RKO (cell line): ENCODE data around the gene CBX5.
A peak's percentile ranks its signal among the peaks of the same experiment; 100 is the strongest.
"Not testable (repeated sequence)": the region's sequence is repeated elsewhere in the genome, so short reads cannot be mapped to it uniquely, and the experiment has no call there.

ENCODE experiments used
- DNase-seq: peaks from one replicate; pipeline ENCODE4 v3.0.0-alpha.2; 2016; ENCODE audit warnings: low spot score

CBX5 gene

DNA sequence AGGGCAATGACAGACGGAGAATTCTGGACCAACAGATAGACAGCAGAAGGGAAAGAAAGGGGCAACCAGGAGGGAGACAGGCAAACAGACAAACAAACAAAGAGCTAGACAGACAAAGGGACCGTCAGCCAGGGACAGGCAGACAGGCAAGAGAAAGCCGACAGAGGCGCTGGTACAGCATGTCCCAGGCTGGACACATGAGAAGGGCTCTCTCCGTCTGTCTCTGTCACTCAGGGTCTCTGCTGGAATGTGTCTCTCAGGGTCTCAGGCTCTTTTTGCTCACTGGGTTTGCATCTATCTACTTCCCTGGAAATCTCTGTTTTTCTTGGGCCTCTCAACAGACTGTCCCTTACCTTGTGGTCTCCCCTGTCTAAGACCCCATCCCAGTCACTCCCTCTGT lies 82.9 kb downstream of the CBX5 start:
- DNase-seq = no peak

- DNase-seq = no peak
Observed at GRCh38 chr12:54196396-54196795, 83.5 kb downstream of the CBX5 start.

DNA sequence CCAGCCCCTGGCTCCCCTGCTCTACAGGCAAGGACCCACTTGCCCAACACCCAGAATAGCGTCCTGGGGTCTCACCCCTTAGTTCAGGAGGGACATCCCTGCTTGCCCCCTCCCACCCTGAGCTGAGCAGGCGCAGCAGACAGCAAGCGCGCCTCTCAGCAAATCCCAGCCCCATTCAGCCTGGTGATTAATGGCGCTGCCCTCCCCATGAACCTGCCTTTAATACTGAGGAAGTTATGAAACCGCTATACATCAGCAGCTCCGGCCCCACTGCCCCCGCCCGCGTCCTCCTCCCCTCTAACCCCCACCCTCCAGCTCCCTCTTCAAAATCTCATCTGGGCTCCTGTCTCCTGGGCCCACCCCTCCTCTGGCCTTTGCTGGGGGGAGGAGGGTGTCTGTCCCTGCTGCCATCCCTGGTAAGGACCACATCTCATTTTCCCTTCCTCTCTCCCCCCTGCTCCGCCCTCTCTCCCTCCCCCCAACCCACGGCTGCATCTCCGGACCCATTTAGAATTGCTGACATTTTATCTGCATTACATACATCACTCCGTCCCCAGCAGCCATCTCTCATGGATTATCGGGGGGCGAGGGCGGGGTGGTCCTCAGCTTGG lies 84.1 kb downstream of the CBX5 start:
- peak; percentile 20 for DNase-seq

- DNase-seq = no peak
Observed at GRCh38 chr12:54195080-54195736, 84.7 kb downstream of the CBX5 start.

GRCh38 chr12:54194611-54195010 lies 85.3 kb downstream of the CBX5 start:
- not testable (repeated sequence) for DNase-seq

DNA sequence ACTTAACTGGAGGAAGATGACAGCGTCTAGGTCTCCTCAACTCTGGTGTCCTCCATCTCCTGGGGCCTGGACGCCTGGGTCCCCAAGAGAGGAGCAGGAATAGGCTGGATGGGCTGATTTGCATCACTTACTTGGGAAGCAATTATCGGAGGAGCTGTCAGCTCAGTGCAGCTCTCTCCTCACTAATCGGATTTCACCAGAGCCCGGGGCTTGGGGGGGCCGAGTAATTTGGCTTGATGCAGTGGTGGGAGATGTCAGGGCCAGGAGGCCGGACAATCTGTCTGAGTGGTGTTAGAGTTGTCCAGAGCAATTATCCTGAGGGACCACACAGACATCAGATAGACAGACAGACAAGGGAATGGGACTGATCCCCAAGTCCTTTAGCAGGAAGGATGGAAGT lies 86.5 kb downstream of the CBX5 start:
- no peak for DNase-seq

- DNase-seq = peak; percentile 87
Observed at GRCh38 chr12:54191550-54192022, 88.3 kb downstream of the CBX5 start.

- no peak for DNase-seq
Observed at GRCh38 chr12:54191126-54191525, 88.8 kb downstream of the CBX5 start.

- no peak for DNase-seq
Observed at GRCh38 chr12:54189198-54189539, 90.8 kb downstream of the CBX5 start.

GRCh38 chr12:54187075-54187474 lies 92.8 kb downstream of the CBX5 start:
- no peak for DNase-seq

DNA sequence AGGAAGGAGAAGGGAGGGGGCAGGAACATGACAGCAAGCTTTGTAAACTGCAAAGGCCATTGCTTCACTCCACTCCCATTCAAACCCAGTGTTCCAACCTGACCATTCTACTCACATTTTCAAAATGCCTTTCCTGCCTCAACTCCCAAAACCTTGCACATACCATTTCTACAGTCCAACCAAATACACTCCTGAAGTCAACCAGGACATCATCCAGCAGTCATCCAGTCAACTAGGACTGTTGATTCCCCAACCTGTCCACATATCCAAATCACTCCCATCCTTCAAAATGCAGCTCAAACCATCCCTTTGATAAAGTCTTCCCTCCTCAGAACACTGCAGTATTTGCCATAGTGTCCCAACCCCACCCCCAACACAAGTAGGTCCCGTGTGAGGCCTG lies 94.0 kb downstream of the CBX5 start:
- no peak for DNase-seq

DNA sequence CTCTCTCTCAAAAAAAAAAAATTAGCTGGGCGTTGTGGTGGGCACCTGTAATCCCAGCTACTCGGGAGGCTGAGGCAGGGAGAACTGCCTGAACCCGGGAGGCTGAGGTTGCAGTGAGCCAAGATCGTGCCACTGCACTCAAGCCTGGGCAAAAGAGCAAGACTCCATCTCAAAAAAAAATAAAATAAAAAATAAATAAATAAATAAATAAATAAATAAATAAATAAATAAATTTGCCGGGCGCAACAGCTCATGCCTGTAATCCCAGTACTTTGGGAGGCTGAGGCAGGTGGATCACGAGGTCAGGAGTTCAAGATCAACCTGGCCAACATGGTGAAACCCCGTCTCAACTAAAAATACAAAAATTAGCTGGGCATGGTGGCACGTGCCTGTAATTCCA lies 94.6 kb downstream of the CBX5 start:
- not testable (repeated sequence) for DNase-seq

DNA sequence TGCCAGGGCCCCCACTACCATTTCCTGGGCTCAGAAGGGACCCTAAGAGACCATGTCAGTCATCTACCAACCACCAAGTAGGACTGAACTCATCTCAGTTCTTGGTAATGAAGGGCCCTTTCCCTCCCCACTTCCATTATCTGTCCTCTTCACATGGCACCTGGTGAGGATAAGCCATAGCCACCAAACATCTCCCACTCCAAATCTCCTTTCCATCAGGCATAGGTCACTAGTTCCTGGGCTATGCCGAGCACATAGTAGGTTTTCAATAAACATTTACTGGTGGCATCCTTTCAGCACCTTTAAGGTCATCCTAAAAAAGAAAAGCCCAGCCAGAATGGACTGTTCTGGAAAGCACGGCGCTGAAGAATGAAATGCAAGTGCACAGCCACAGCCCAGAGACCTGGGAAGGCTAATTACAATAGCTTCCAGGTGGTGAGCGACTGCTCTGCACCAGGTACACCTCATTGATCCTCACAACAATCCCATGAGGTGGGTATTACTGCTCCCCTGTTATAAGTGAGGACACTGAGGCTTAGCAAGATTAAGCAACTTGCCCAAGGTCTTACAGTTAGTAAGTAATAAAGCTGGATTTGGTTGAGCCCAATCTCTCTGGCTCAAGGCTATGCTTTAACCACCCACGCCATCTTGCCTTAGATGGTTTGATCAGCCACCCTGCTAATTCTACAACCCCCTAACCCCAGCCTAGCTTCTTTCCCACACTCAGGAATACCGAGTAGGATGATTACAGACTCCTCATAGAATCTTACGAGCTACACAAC lies 95.7 kb downstream of the CBX5 start:
- no peak for DNase-seq

DNA sequence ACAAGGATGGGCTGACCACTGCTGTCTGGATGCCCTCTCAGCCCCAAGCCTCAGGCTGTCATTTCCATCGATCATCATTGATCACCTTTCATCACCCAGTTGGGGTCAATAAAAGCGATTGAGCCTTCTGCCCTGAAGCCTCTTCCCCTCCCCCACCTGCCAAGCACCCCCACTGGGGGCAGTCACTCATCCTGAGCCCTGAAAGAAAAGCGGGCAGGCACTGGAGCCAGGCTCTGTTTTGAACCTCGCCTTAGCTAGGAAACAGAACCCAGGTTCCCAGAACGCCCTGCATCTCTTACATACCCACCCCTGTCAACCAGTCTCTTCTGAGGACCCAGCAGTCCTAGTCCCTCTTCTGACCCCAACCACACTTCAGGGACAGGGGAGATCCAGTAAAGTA lies 96.9 kb downstream of the CBX5 start:
- DNase-seq = no peak

GRCh38 chr12:54182086-54182485 lies 97.8 kb downstream of the CBX5 start:
- DNase-seq = no peak
